Measurements from ENCODE around the gene MTMR12. TPM values are rescaled to one million over a fixed set of nuclear protein-coding genes. Genes with fewer than 3 reads are reported as not detected.
"Not testable (repeated sequence)": the region's sequence is repeated elsewhere in the genome, so short reads cannot be mapped to it uniquely, and the experiment has no call there.

Gene MTMR12
- total and polyA plus RNA-seq, 11 donors = 3.4 to 28.7 (median 19.4) TPM

DNA sequence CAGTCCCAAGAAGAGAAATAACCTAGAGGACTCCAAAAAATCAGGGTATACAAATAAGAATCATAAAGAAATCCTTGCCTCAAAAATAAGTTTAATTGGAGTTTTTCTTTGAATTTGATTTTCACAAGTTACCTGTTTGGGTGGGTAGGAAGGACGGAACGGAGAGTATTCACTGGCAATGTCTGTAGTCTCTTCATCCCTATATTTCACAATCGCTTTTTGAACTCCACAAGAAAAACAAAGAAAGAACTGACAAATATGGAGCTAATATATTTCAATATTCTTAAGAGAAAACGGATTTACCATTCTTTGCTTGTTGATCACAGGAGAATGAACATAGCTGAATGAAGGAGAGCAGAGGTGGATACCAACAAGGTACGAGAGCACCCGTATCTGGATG lies 30.1 kb downstream of the MTMR12 start:
- ATAC-seq = no peak
- Histone ChIP-seq H3K9me3 (no peaks in the 10 kb centered on the region), H3K27ac (no peak overlapping the region), H3K27me3 (no peaks in the 10 kb centered on the region), H3K4me1 (peaks cover 0 to 27% (median 15%) of the 10 kb centered on the region in 12 donors), H3K36me3 (peaks cover 0 to 5% (median 0%) of the 10 kb centered on the region in 9 donors), H3K4me3 (no peak overlapping the region)
- no peak for DNase-seq
- intact Hi-C loops (cut with DNase I) = no loop called here
- no peak for TF ChIP-seq POLR2A (IDR thresholded peaks at IDR 0.05)
- TF ChIP-seq, protein P1, sequence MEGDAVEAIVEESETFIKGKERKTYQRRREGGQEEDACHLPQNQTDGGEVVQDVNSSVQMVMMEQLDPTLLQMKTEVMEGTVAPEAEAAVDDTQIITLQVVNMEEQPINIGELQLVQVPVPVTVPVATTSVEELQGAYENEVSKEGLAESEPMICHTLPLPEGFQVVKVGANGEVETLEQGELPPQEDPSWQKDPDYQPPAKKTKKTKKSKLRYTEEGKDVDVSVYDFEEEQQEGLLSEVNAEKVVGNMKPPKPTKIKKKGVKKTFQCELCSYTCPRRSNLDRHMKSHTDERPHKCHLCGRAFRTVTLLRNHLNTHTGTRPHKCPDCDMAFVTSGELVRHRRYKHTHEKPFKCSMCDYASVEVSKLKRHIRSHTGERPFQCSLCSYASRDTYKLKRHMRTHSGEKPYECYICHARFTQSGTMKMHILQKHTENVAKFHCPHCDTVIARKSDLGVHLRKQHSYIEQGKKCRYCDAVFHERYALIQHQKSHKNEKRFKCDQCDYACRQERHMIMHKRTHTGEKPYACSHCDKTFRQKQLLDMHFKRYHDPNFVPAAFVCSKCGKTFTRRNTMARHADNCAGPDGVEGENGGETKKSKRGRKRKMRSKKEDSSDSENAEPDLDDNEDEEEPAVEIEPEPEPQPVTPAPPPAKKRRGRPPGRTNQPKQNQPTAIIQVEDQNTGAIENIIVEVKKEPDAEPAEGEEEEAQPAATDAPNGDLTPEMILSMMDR (IDR thresholded peaks at IDR 0.05) = no peak
- WGBS, 4 donors = 94 to 95% (median 94%) methylated on average over 6 of the region's 6 CpGs

DNA sequence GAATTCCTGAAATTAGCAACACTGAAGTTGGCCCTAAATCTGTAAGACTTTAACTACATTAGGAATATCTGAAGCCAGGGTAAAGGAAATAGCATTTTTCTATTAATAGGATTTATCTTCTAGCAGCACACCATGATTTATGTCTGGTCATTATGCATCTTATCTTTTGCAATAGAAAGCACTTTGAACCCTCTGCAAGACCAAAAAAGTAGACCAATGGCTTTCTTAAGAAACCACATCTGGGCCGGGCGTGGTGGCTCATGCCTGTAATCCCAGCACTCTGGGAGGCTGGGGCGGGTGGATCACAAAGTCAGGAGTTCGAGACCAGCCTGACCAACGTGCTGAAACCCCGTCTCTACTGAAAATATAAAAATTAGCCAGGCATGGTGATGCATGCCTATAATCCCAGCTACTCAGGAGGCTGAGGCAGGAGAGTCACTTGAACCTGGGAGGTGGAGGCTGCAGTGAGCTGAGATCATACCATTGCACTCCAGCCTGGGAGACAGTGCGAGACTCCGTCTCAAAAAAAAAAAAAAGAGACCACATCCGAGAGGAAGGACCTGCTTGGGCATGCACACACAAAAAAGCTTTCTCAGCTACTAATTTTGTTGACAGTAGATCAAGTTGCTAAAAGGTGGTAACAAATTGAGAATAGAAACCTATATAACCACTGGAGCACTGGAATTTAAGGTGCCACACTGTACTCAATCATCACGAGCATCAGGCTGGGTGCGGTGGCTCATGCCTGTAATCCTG lies 31.2 kb downstream of the MTMR12 start:
- DNase-seq; H3K36me3 ChIP-seq; H3K27ac ChIP-seq; H3K27me3 ChIP-seq; intact Hi-C loops (cut with DNase I); H3K9me3 ChIP-seq; H3K4me3 ChIP-seq; ATAC-seq: not testable (repeated sequence)
- WGBS, 4 donors = 92 to 97% (median 97%) methylated on average over 11 of the region's 11 CpGs
- peaks cover 0 to 38% (median 22%) of the 10 kb centered on the region in 12 donors for H3K4me1 ChIP-seq

- no peak for TF ChIP-seq POLR2A (IDR thresholded peaks at IDR 0.05)
- TF ChIP-seq, protein P1 (IDR thresholded peaks at IDR 0.05) = no peak
- H3K27ac ChIP-seq = peak overlapping the region in 1 of 12 donors; percentile 34
These were observed 32.1 kb downstream of the MTMR12 start for GRCh38 chr5:32280656-32281081.

GRCh38 chr5:32279786-32280185 lies 33.0 kb downstream of the MTMR12 start:
- intact Hi-C loops (cut with DNase I) = loop anchor here in 4 of 10 donors (1.0 to 5.0 kb wide), 2 partner anchors 33 kb away; partner anchors contain the start of gene MTMR12 (in 4 of the 4)
- no peaks in the 10 kb centered on the region for H3K27me3 ChIP-seq
- no peak overlapping the region for H3K4me3 ChIP-seq
- 95 to 100% (median 97%) methylated on average over 3 of the region's 3 CpGs for whole genome bisulfite sequencing, 4 donors
- peaks cover 5 to 56% (median 37%) of the 10 kb centered on the region in 12 donors for H3K4me1 ChIP-seq
- peaks cover 0 to 5% (median 0%) of the 10 kb centered on the region in 9 donors for H3K36me3 ChIP-seq
- no peaks in the 10 kb centered on the region for H3K9me3 ChIP-seq
- ATAC-seq (no peak), DNase-seq (no peak)
- TF ChIP-seq, protein P1 (IDR thresholded peaks at IDR 0.05) = no peak
- TF ChIP-seq POLR2A (IDR thresholded peaks at IDR 0.05) = no peak
- no peak overlapping the region for H3K27ac ChIP-seq

More at GRCh38 chr5:32280656-32281081, 32.1 kb downstream of the MTMR12 start:
- intact Hi-C loops (cut with DNase I) = loop anchor here in 1 of 10 donors (1.0 kb wide), 1 partner anchor 32 kb away; the partner anchor contains the start of gene MTMR12
- H3K36me3 ChIP-seq = peaks cover 0 to 5% (median 0%) of the 10 kb centered on the region in 9 donors
- ATAC-seq = no peak
- H3K27me3 ChIP-seq = no peaks in the 10 kb centered on the region
- DNase-seq = no peak
- 64 to 82% (median 67%) methylated on average over 5 of the region's 5 CpGs for WGBS, 4 donors
- H3K9me3 ChIP-seq = no peaks in the 10 kb centered on the region
- peaks cover 4 to 47% (median 30%) of the 10 kb centered on the region in 12 donors for H3K4me1 ChIP-seq
- no peak overlapping the region for H3K4me3 ChIP-seq
